CD4-positive, alpha-beta T cell (primary cell): Measurements from ENCODE around the gene MLC1. TPM values are rescaled to one million over a fixed set of nuclear protein-coding genes. Genes with fewer than 3 reads are reported as not detected.

Experiments
- ATAC-seq: fragments of 200-7000 bp; cut with Tn5 transposase; one replicate; pipeline ENCODE4 v1.10.0; 2022; ENCODE audit warnings: mild to moderate bottlenecking; ENCODE audit not compliant: poor library complexity
- CTCF ChIA-PET: fragments of 350-600 bp; sonication (Branson Sonifier 250); formaldehyde crosslinking; loops from one replicate; lab custom pipeline; 2021; ENCODE audit warnings: antibody characterized with exemption, inconsistent platforms; lab: Charles Lee
- POLR2A ChIA-PET: fragments of 350-600 bp; sonication (Branson Sonifier 250); formaldehyde crosslinking; loops from one replicate; lab custom pipeline; 2021; ENCODE audit warnings: antibody characterized with exemption, inconsistent platforms; lab: Charles Lee
- DNase-seq, 14 experiments: peaks; one replicate each; pipeline ENCODE4 v3.0.0-alpha.2; 2013 to 2020; ENCODE audit warnings: mixed read lengths in 2 of 14
- H3K27ac ChIP-seq, 2 donors: one replicate each; pipeline versions ENCODE4 v1.5.1 to v1.7.0; 2013; ENCODE audit warnings: low read length in 2 of 2, low read depth in 1 of 2, mild to moderate bottlenecking in 1 of 2
- H3K27me3 ChIP-seq, 2 experiments: 1 replicate in 1 of 2; 2 replicates in 1 of 2; pipeline versions ENCODE4 v1.6.1 to v1.7.0; 2013; ENCODE audit warnings: low read length in 2 of 2, control low read depth in 1 of 2, mild to moderate bottlenecking in 1 of 2, moderate library complexity in 1 of 2; ENCODE audit not compliant: insufficient read depth in 2 of 2, control insufficient read depth in 1 of 2
- H3K36me3 ChIP-seq: one replicate; pipeline ENCODE4 v1.6.1; 2013; ENCODE audit warnings: low read length, control low read depth; ENCODE audit not compliant: insufficient read depth
- H3K4me1 ChIP-seq: one replicate; pipeline ENCODE4 v1.6.1; 2013; ENCODE audit warnings: low read length, control low read depth; ENCODE audit not compliant: insufficient read depth
- H3K4me3 ChIP-seq: one replicate; pipeline ENCODE4 v1.5.1; 2013; ENCODE audit warnings: mild to moderate bottlenecking, low read length, moderate library complexity
- H3K9me3 ChIP-seq, 2 experiments: 1 replicate in 1 of 2; 2 replicates in 1 of 2; pipeline versions ENCODE4 v1.6.1 to v1.7.0; 2013; ENCODE audit warnings: low read length in 2 of 2, mild to moderate bottlenecking in 2 of 2, control low read depth in 1 of 2, moderate library complexity in 1 of 2; ENCODE audit not compliant: control insufficient read depth in 1 of 2, insufficient read depth in 1 of 2
- H3K27ac Mint-ChIP-seq: one replicate; pipeline ENCODE4 v1.8.0; 2020; ENCODE audit warnings: mixed read lengths
- H3K27me3 Mint-ChIP-seq: one replicate; pipeline ENCODE4 v1.8.0; 2021; ENCODE audit warnings: mixed read lengths
- H3K36me3 Mint-ChIP-seq: one replicate; pipeline ENCODE4 v1.8.0; 2021; ENCODE audit warnings: low read depth, mixed read lengths
- H3K4me1 Mint-ChIP-seq: one replicate; pipeline ENCODE4 v1.8.0; 2021; ENCODE audit warnings: low read depth, mixed read lengths
- H3K4me3 Mint-ChIP-seq: one replicate; pipeline ENCODE4 v1.8.0; 2020; ENCODE audit warnings: mild to moderate bottlenecking, mixed read lengths
- H3K9me3 Mint-ChIP-seq: one replicate; pipeline ENCODE4 v1.8.0; 2020; ENCODE audit warnings: mixed read lengths
- intact Hi-C, 2 experiments: fragments of 100-400 bp; cut with DNase I in 1 of 2; cut with micrococcal nuclease in 1 of 2; formaldehyde crosslinking; loops; one replicate each; pipeline versions ENCODE4 v1.15.1 to v1.9.0; 2023 to 2025; cut with DNase I, micrococcal nuclease
- total RNA-seq, 174 experiments: library from RNA in 2 of 174; stranded (reverse) in 2 of 174; gene quantifications; one replicate each; pipeline ENCODE4 v1.2.3 and lab custom pipeline; 2021 to 2026
- TF ChIP-seq, protein P1 (sequence below): fragments of 200-600 bp; IDR thresholded peaks from one replicate; pipeline ENCODE4 v1.8.0; 2022; ENCODE audit warnings: antibody characterized with exemption, mild to moderate bottlenecking

Gene MLC1
- total RNA-seq, 2 experiments from 2014 or later = 0.16 TPM; not detected in 1

DNA sequence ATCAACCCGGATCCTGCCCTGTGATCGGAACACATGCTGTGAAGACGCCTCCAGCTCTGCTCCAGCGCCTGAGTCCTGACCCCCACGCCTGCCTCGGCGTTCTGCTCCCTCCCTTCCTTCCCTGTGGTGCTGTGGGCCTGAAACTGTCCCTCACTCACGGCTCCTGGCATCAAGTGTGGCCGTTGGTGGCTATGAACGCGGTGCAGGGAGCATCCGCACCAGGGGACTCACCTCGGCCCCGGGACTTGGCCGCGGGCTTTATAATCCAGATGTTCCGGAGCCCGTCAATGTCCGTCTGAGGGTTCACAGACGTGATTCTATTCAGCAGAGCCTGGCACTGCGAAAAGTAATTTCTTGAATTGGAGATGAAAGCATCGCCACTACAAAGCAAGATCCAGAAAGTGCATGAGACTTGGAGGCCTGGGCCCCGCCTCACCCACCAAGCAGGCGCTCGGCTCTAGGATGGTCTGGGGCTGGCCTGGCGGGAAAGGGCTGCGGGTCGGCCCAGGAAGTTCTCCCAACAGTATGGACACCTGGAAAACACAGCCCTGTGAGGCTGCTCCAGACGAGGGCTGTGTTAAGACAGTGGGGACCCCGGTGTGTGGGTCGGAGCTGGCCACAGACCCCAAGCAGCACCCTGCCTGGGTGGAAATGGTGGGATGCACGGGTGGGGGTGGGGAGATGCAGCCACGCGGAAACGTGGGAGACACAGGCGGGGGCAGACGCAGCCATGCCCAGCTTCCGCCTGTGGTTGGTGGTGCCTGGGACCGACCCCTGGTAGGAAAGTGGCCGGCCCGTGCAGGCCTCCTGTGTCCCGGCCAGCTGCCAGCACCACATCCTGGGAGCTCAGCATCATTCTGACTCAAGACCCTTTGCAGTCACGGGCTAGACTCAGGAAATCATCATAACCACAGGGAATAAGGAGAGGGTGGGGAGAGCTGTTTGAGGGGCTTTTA lies 50.8 kb downstream of the MLC1 start:
- Histone ChIP-seq H3K9me3 (peaks cover 4 to 8% of the 10 kb centered on the region in 2 experiments), H3K27me3 (peaks cover 9 to 23% of the 10 kb centered on the region in 2 experiments), H3K36me3 (no peaks in the 10 kb centered on the region), H3K27ac (no peak overlapping the region), H3K4me3 (no peak overlapping the region), H3K4me1 (peaks cover 11% of the 10 kb centered on the region)
- CTCF ChIA-PET = no interaction called here
- H3K9me3 Mint-ChIP-seq = no peaks in the 10 kb centered on the region
- no peak overlapping the region for H3K27ac Mint-ChIP-seq
- H3K27me3 Mint-ChIP-seq = peaks cover 3% of the 10 kb centered on the region
- POLR2A ChIA-PET = interaction anchor here (0.7 kb wide), 1 partner anchor 221 kb away, joined by 3 read pairs; no protein-coding TSS in a partner anchor
- H3K4me3 Mint-ChIP-seq = no peak overlapping the region
- no peaks in the 10 kb centered on the region for H3K36me3 Mint-ChIP-seq
- peak in 1 of 14 experiments; percentile 15 for DNase-seq
- no peaks in the 10 kb centered on the region for H3K4me1 Mint-ChIP-seq
- TF ChIP-seq, protein P1, sequence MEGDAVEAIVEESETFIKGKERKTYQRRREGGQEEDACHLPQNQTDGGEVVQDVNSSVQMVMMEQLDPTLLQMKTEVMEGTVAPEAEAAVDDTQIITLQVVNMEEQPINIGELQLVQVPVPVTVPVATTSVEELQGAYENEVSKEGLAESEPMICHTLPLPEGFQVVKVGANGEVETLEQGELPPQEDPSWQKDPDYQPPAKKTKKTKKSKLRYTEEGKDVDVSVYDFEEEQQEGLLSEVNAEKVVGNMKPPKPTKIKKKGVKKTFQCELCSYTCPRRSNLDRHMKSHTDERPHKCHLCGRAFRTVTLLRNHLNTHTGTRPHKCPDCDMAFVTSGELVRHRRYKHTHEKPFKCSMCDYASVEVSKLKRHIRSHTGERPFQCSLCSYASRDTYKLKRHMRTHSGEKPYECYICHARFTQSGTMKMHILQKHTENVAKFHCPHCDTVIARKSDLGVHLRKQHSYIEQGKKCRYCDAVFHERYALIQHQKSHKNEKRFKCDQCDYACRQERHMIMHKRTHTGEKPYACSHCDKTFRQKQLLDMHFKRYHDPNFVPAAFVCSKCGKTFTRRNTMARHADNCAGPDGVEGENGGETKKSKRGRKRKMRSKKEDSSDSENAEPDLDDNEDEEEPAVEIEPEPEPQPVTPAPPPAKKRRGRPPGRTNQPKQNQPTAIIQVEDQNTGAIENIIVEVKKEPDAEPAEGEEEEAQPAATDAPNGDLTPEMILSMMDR = no peak
- no peak for ATAC-seq
- intact Hi-C loops = loop anchor here (5.0 to 10.0 kb wide), 2 partner anchors 42 to 50 kb away; no protein-coding TSS in a partner anchor

DNA sequence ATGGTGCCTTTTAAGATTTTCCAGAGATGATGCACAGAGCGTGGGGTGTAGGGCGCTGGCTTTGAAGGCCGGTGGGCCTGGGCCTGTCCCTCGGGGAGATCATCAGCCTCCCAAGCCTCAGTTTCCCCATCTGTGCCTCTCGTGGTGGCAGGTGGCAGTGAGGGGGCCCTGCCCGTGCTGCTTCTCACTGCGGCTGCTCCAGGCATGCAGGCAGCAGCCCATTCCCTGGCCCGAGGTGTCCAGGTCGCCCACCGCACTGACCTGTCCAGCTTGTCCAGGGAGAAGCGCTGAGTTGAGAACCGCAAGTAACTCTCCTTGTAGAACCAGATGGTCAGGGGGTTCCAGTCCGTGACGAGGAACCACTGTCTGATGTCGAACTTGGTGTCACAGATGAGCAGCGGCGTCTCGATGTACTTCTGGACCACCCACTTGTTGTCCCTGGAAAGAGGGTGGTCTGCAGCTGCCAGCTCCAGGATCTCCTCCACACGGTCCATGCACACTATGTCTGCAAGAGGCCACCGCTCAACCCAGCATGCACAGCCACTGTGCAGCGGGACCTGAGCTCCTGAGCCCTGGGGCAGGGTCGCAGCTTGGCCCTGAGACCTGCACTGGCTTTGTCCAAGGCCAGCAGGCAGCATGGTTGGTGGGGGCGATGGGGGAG lies 52.2 kb downstream of the MLC1 start:
- Mint-ChIP-seq H3K4me1 (peaks cover under 1% of the 10 kb centered on the region), H3K9me3 (no peaks in the 10 kb centered on the region), H3K27ac (no peak overlapping the region), H3K4me3 (no peak overlapping the region), H3K27me3 (peaks cover 3% of the 10 kb centered on the region), H3K36me3 (no peaks in the 10 kb centered on the region)
- ATAC-seq (no peak), DNase-seq (no peak)
- H3K27me3 ChIP-seq = peaks cover 9 to 23% of the 10 kb centered on the region in 2 experiments
- H3K9me3 ChIP-seq = peaks cover 0 to 7% of the 10 kb centered on the region in 2 experiments
- no peaks in the 10 kb centered on the region for H3K36me3 ChIP-seq
- H3K4me3 ChIP-seq = no peak overlapping the region
- ChIA-PET POLR2A (no interaction called here), CTCF (no interaction called here)
- peaks cover 16% of the 10 kb centered on the region for H3K4me1 ChIP-seq
- intact Hi-C loops = loop anchor here (5.0 to 10.0 kb wide), 2 partner anchors 41 to 48 kb away; no protein-coding TSS in a partner anchor
- TF ChIP-seq, protein P1 = no peak
- no peak overlapping the region for H3K27ac ChIP-seq

- POLR2A ChIA-PET = interaction anchor here (1.7 kb wide), 1 partner anchor 107 kb away, joined by 6 read pairs; no protein-coding TSS in a partner anchor
- DNase-seq (no peak), ATAC-seq (no peak)
- intact Hi-C loops = loop anchor here (5.0 to 10.0 kb wide), 2 partner anchors 40 to 47 kb away; no protein-coding TSS in a partner anchor
- CTCF ChIA-PET = no interaction called here
- H3K4me3 ChIP-seq = no peak overlapping the region
- no peaks in the 10 kb centered on the region for H3K9me3 Mint-ChIP-seq
- no peak overlapping the region for H3K27ac Mint-ChIP-seq
- H3K9me3 ChIP-seq = peaks cover 0 to 7% of the 10 kb centered on the region in 2 experiments
- no peaks in the 10 kb centered on the region for H3K36me3 ChIP-seq
- H3K4me3 Mint-ChIP-seq = no peak overlapping the region
- no peaks in the 10 kb centered on the region for H3K36me3 Mint-ChIP-seq
- H3K4me1 ChIP-seq = peaks cover 23% of the 10 kb centered on the region
- H3K27me3 Mint-ChIP-seq = peaks cover 10% of the 10 kb centered on the region
- TF ChIP-seq, protein P1 = no peak
- H3K4me1 Mint-ChIP-seq = peaks cover 7% of the 10 kb centered on the region
- peaks cover 9 to 23% of the 10 kb centered on the region in 2 experiments for H3K27me3 ChIP-seq
- no peak overlapping the region for H3K27ac ChIP-seq
Measured at GRCh38 chr22:50032109-50032871, 52.9 kb downstream of the MLC1 start.
